Endothelial cell of umbilical vein (primary cell): ENCODE measurements around the gene KCTD18. TPM values are rescaled to one million over a fixed set of nuclear protein-coding genes. Genes with fewer than 3 reads are reported as not detected.
A peak's percentile ranks its signal among the peaks of the same experiment; 100 is the strongest.

Source experiments
- BruUV-seq: library from RNA; stranded (reverse); fragments of 400-500 nt; replicated peaks from 2 replicates; lab custom pipeline; 2021; lab: Mats Ljungman, UMichigan
- CTCF ChIA-PET: fragments of 300-600, 350-600 bp; sonication (Branson Sonifier 250); formaldehyde crosslinking; loops from one replicate; lab custom pipeline; 2021; ENCODE audit warnings: antibody characterized with exemption, inconsistent platforms; lab: Charles Lee
- POLR2A ChIA-PET: fragments of 300-600, 350-600 bp; sonication (Branson Sonifier 250); formaldehyde crosslinking; loops from one replicate; lab custom pipeline; 2021; ENCODE audit warnings: antibody characterized with exemption, inconsistent platforms; lab: Charles Lee
- DNase-seq: peaks from one replicate; pipeline ENCODE4 v3.0.0-alpha.2; 2011; ENCODE audit warnings: low read depth, low spot score
- FAIRE-seq: peaks from 2 replicates; lab custom pipeline; 2011; peaks lifted over from hg19 to GRCh38; lab: Jason Lieb, UNC
- H2AFZ ChIP-seq: 2 replicates; pipeline ENCODE4 v1.6.0; 2012; ENCODE audit warnings: low read depth, low read length, control low read depth, inconsistent platforms
- H3K27ac ChIP-seq: 2 replicates; pipeline ENCODE4 v1.5.1; 2011; ENCODE audit warnings: low read depth, mild to moderate bottlenecking, control low read depth, low read length, moderate library complexity; ENCODE audit not compliant: insufficient read depth
- H3K27me3 ChIP-seq, 2 experiments: 2 replicates each; pipeline versions ENCODE4 v1.6.0 to v1.6.1; 2011; ENCODE audit warnings: low read length in 2 of 2, mixed read lengths in 1 of 2; ENCODE audit not compliant: control insufficient read depth in 2 of 2, insufficient read depth in 2 of 2
- H3K36me3 ChIP-seq, 2 experiments: 2 replicates in 1 of 2; 3 replicates in 1 of 2; pipeline ENCODE4 v1.5.1; 2011; ENCODE audit warnings: low read length in 2 of 2, mild to moderate bottlenecking in 1 of 2, moderate library complexity in 1 of 2; ENCODE audit not compliant: control insufficient read depth in 2 of 2, insufficient read depth in 2 of 2; ENCODE audit errors: extremely low read depth in 1 of 2
- H3K4me1 ChIP-seq: 3 replicates; pipeline ENCODE4 v1.5.1; 2011; ENCODE audit warnings: mild to moderate bottlenecking, low read length; ENCODE audit not compliant: control insufficient read depth, insufficient read depth; ENCODE audit errors: extremely low read depth
- H3K4me2 ChIP-seq: 2 replicates; pipeline ENCODE4 v1.6.1; 2011; ENCODE audit warnings: low read length, control low read depth, mixed read lengths; ENCODE audit not compliant: insufficient read depth
- H3K4me3 ChIP-seq, 3 experiments: fragments of 200-600 bp in 1 of 3; sonication (generic), shearing (Covaris generic) in 1 of 3; replicated peaks in 1 of 3; 2 replicates each; pipeline ENCODE4 v1.5.1; 2011 to 2016; ENCODE audit warnings: control low read depth in 3 of 3, low read length in 3 of 3, mild to moderate bottlenecking in 2 of 3, inconsistent platforms in 1 of 3, low read depth in 1 of 3, moderate library complexity in 1 of 3; ENCODE audit not compliant: insufficient read depth in 1 of 3
- H3K79me2 ChIP-seq: 2 replicates; pipeline ENCODE4 v1.6.0; 2012; ENCODE audit warnings: low read length, inconsistent platforms; ENCODE audit not compliant: control insufficient read depth, insufficient read depth
- H3K9ac ChIP-seq: replicated peaks from 2 replicates; pipeline ENCODE3; 2011; ENCODE audit warnings: low read length, control low read depth; ENCODE audit not compliant: insufficient read depth; ENCODE audit errors: extremely low read depth
- H3K9me1 ChIP-seq: replicated peaks from 3 replicates; pipeline ENCODE4 v1.6.0; 2011; ENCODE audit warnings: mild to moderate bottlenecking, low read length; ENCODE audit not compliant: control insufficient read depth, insufficient read depth; ENCODE audit errors: extremely low read depth
- H3K9me3 ChIP-seq: replicated peaks from 2 replicates; pipeline ENCODE4 v1.5.1; 2012; ENCODE audit warnings: low read length, inconsistent platforms; ENCODE audit not compliant: control insufficient read depth, insufficient read depth
- H4K20me1 ChIP-seq: replicated peaks from 2 replicates; pipeline ENCODE3; 2011; ENCODE audit warnings: mild to moderate bottlenecking, low read length; ENCODE audit not compliant: control insufficient read depth, insufficient read depth; ENCODE audit errors: extremely low read depth
- FOS ChIP-seq: IDR thresholded peaks from 2 replicates; pipeline ENCODE4 v1.6.1; 2011; ENCODE audit warnings: mild to moderate bottlenecking, low read length, moderate library complexity, borderline replicate concordance; ENCODE audit not compliant: insufficient read depth
- GATA2 ChIP-seq: IDR thresholded peaks from 2 replicates; pipeline ENCODE4 v1.7.0; 2011; ENCODE audit warnings: low read depth, mild to moderate bottlenecking, moderate library complexity, mixed read lengths, low read length; ENCODE audit not compliant: insufficient read length, insufficient read depth
- JUN ChIP-seq: IDR thresholded peaks from 2 replicates; pipeline ENCODE4 v1.6.1; 2011; ENCODE audit warnings: borderline replicate concordance, low read depth; ENCODE audit not compliant: insufficient read length, insufficient read depth
- MYC ChIP-seq: IDR thresholded peaks from one replicate; pipeline ENCODE4 v1.6.1; 2011; ENCODE audit warnings: mild to moderate bottlenecking, low read depth, low read length
- POLR2A ChIP-seq: IDR thresholded peaks from 2 replicates; pipeline ENCODE4 v1.6.1; 2012; ENCODE audit warnings: low read depth, mild to moderate bottlenecking, control low read depth, low read length
- POLR2AphosphoS5 ChIP-seq: IDR thresholded peaks from 2 replicates; pipeline ENCODE4 v1.6.1; 2012; ENCODE audit warnings: low read depth, mild to moderate bottlenecking, control low read depth, low read length, moderate library complexity; ENCODE audit not compliant: insufficient read depth
- dilution Hi-C: fragments of 300-500 bp; cut with MboI; formaldehyde crosslinking; loops from one replicate; pipeline ENCODE4 v1.15.0; 2019; ENCODE audit warnings: low sequenced_read_pairs; ENCODE audit not compliant: extremely low pct_ligation_motif_present
- intact Hi-C: fragments of 100-400 bp; cut with micrococcal nuclease; formaldehyde crosslinking; loops from one replicate; pipeline ENCODE4 v1.10.0; 2022
- polyA plus RNA-seq, 4 experiments: library from polyadenylated mRNA; depleted of rRNA in 3 of 4; stranded (reverse) in 3 of 4; unstranded in 1 of 4; fragments of >200 nt; gene quantifications; 2 replicates each; pipeline versions ENCODE4 v1.2.1 to v1.2.3, GENCODE V29; 2011 to 2012; ENCODE audit warnings: missing spikeins in 1 of 4
- total RNA-seq: library from RNA; stranded (reverse); gene quantifications from 2 replicates; pipeline ENCODE4 v1.2.3, GENCODE V29; 2021
- TF ChIP-seq, protein P1 (sequence below), 2 donors: IDR thresholded peaks; 1 replicate in 1 of 2; 2 replicates in 1 of 2; pipeline ENCODE4 v1.5.1; 2011; ENCODE audit warnings: low read length in 2 of 2, mild to moderate bottlenecking in 2 of 2, moderate library complexity in 2 of 2, control low read depth in 1 of 2, inconsistent platforms in 1 of 2, low read depth in 1 of 2; ENCODE audit not compliant: insufficient read depth in 1 of 2; ENCODE audit errors: extremely low read depth in 1 of 2

KCTD18 gene
- total and polyA plus RNA-seq, 2 donors (not counting 3 experiments of a cell fraction or from before 2014, with no cell fraction given), result 2.6 to 6.6 TPM

DNA sequence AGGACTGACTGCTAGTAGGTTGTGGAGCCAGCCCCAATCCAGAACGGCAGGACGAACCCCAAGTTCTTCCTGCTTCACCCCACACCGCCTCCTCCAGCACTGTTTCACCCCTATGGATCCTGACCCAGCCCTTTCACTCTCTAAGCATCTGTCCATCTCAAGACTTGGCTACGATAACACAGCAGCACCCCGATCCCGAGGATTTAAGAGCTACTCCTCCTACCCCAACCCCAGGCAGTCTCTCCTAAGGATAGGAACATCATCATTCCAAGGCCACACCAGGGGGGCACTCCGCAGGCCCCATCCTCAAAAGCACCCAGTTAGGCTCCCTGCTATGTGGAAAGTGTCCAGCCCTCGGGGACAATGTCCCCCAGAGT is 645 bp downstream of the KCTD18 start:
- H3K4me2 ChIP-seq, result peak overlapping the region; percentile 81
- peaks cover 17 to 30% of the 10 kb centered on the region in 2 experiments for H3K27me3 ChIP-seq
- peak; percentile 40 for FAIRE-seq
- H3K36me3 ChIP-seq, result no peaks in the 10 kb centered on the region
- no TSS peak for BruUV-seq
- peaks cover 7% of the 10 kb centered on the region for H3K4me1 ChIP-seq
- H3K79me2 ChIP-seq, result no peaks in the 10 kb centered on the region
- no peaks in the 10 kb centered on the region for H3K9me1 ChIP-seq
- peak overlapping the region; percentile 23 for H3K27ac ChIP-seq
- peak overlapping the region; percentile 67 for H2AFZ ChIP-seq
- ChIA-PET POLR2A (interaction anchor here (1.1 kb wide), 1 partner anchor 17 kb away, joined by 3 read pairs; the partner anchor contains the start of gene SGO2), CTCF (interaction anchor here (0.5 to 1.8 kb wide), 15 partner anchors 11 to 536 kb away, joined by 3 to 12 read pairs (median 5); no protein-coding TSS in a partner anchor)
- H4K20me1 ChIP-seq, result no peaks in the 10 kb centered on the region
- dilution Hi-C loops, result no loop called here
- H3K9ac ChIP-seq, result peak overlapping the region; percentile 72
- no peak for DNase-seq
- no peaks in the 10 kb centered on the region for H3K9me3 ChIP-seq
- intact Hi-C loops, result no loop called here
- TF ChIP-seq MYC (no peak), JUN (no peak), FOS (no peak)
- H3K4me3 ChIP-seq, result peak overlapping the region; percentile 45 to 64 (median 62)

DNA sequence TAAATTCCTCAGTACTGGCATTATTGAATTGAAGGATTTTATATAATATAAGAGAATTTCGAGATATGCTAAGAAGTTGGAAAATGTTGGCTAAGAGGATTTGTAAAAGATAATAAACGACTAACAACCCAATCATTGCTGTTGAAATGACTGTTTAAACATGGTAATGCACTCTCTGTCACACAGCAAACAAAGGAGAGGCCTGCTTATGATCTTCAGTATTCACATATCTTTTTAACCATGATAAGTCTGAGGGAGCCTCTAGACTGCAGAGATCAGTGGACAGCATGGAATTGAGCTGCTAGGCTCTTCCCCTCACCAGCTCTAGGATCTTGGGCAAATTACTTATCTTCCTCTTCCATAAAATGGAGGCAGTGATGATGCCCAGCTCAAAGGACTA is 2.7 kb downstream of the KCTD18 start:
- Histone ChIP-seq H3K79me2 (no peaks in the 10 kb centered on the region), H3K27ac (no peak overlapping the region), H3K27me3 (peaks cover 5 to 10% of the 10 kb centered on the region in 2 experiments), H3K4me2 (no peak overlapping the region), H3K4me3 (no peak overlapping the region), H4K20me1 (no peaks in the 10 kb centered on the region), H3K9me1 (no peaks in the 10 kb centered on the region), H3K36me3 (no peaks in the 10 kb centered on the region), H3K4me1 (peaks cover 7% of the 10 kb centered on the region), H2AFZ (no peak overlapping the region), H3K9me3 (no peaks in the 10 kb centered on the region), H3K9ac (no peak overlapping the region)
- dilution Hi-C loops (no loop called here), intact Hi-C loops (no loop called here)
- CTCF ChIA-PET, result no interaction called here
- POLR2A ChIA-PET, result no interaction called here
- no peak for FAIRE-seq
- TF ChIP-seq JUN (no peak), FOS (no peak), POLR2A (no peak), MYC (no peak), POLR2AphosphoS5 (no peak), GATA2 (no peak)
- TF ChIP-seq, protein P1, sequence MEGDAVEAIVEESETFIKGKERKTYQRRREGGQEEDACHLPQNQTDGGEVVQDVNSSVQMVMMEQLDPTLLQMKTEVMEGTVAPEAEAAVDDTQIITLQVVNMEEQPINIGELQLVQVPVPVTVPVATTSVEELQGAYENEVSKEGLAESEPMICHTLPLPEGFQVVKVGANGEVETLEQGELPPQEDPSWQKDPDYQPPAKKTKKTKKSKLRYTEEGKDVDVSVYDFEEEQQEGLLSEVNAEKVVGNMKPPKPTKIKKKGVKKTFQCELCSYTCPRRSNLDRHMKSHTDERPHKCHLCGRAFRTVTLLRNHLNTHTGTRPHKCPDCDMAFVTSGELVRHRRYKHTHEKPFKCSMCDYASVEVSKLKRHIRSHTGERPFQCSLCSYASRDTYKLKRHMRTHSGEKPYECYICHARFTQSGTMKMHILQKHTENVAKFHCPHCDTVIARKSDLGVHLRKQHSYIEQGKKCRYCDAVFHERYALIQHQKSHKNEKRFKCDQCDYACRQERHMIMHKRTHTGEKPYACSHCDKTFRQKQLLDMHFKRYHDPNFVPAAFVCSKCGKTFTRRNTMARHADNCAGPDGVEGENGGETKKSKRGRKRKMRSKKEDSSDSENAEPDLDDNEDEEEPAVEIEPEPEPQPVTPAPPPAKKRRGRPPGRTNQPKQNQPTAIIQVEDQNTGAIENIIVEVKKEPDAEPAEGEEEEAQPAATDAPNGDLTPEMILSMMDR (IDR thresholded peaks at IDR 0.05; ENCODE audit: extremely low read depth in 1 of 2, insufficient read depth in 1 of 2, low read depth in 1 of 2, low read length in 2 of 2), result no peak
- no TSS peak for BruUV-seq
- no peak for DNase-seq
